ENCODE results near the gene CLCN1.

Gene CLCN1

DNA sequence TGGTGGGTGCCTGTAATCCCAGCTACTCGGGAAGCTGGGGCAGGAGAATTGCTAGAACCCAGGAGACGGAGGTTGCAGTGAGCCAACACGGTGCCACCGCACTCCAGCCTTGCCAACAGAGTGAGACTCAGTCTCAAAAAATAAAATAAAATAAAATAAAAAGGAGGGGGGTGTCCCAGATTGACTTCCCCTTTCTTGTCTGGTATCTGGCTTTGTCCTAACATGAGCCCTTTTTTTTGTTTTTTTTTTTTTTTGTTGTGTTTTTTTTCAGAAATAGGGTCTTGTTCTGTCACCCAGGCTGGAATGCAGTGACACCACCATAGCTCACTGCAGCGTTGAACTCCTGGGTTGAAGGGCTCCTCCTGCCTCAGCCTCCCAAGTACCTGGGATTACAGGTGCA lies 23.0 kb upstream of the CLCN1 start:
- DNase-seq (ENCODE audit: low read depth in 3 of 3) = no peak

DNA sequence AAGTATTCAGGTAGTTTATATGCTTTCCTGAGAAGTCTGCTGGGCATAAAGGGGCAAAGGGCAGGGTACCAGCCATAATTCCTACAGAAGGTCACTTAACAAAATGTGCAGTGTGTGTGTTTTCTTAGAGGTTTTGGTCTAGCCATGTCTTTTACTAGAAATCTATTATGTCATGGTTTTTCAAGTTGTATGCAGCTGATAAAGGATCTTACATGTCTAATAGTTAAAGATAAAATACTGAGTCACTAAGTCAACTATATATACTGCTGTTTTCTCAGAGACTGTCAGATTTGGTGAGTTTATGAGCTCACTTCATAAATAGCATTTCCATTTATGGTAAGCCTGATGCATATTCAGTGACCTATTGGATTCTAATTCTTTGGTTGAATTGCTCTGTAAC lies 20.0 kb upstream of the CLCN1 start:
- no peak for DNase-seq (ENCODE audit: low read depth in 3 of 3)

DNA sequence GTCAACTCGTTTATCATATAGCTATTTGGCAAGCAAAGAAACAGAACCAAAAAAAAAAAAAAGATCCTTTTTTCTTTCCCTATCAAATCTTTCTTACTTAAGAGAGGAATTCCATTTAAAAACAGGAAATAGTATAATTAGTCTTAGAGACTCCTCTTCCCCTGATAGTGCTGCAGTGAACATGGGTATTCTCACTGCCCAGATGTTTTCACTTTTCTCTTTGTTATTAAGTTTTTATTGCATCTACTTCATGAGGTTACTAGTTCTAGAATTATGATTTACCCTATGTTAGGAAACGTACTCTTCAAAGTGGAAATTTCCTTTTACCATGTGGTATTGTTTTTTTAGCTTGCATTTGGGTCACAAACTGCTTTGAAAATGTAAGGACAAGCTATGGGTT lies 19.2 kb upstream of the CLCN1 start:
- no peak for DNase-seq (ENCODE audit: low read depth in 3 of 3)

DNA sequence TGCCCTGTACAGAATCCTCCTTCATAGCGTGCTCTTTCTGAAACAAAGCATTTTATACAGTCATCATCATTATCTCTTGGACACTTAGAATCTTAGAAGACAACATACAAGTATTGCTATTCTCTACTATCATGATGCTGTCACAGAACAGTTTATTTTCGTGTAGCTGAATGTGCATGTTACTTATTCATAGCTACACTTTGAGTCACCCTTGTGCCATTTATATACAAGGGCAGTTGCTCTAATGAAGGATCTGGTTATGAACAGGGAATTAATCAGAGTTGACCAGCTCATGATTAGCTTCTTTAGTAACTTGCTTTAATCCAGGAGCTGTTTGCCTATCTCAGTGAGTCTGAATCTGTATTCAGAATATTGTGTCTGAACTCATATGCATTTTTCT lies 16.6 kb upstream of the CLCN1 start:
- DNase-seq (ENCODE audit: low read depth in 3 of 3) = no peak

DNA sequence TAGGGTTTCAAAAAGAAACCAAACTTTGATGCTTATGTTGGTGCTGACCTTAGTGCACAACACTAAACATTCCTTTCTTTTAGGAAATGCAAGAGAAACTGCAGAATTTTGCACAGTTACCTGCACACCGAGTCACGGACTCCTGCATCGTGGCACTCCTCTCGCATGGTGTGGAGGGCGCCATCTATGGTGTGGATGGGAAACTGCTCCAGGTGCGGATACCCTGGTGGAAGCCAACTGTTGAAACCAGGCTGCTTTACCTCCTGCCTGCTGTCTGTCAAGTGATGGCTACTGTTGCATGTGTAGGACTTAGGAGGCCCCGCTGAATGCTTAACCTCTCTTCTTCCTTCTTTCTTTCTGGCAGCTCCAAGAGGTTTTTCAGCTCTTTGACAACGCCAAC lies 16.1 kb upstream of the CLCN1 start:
- peak in 2 of 3 experiments; percentile 22 to 51 for DNase-seq (ENCODE audit: low read depth in 3 of 3)

DNA sequence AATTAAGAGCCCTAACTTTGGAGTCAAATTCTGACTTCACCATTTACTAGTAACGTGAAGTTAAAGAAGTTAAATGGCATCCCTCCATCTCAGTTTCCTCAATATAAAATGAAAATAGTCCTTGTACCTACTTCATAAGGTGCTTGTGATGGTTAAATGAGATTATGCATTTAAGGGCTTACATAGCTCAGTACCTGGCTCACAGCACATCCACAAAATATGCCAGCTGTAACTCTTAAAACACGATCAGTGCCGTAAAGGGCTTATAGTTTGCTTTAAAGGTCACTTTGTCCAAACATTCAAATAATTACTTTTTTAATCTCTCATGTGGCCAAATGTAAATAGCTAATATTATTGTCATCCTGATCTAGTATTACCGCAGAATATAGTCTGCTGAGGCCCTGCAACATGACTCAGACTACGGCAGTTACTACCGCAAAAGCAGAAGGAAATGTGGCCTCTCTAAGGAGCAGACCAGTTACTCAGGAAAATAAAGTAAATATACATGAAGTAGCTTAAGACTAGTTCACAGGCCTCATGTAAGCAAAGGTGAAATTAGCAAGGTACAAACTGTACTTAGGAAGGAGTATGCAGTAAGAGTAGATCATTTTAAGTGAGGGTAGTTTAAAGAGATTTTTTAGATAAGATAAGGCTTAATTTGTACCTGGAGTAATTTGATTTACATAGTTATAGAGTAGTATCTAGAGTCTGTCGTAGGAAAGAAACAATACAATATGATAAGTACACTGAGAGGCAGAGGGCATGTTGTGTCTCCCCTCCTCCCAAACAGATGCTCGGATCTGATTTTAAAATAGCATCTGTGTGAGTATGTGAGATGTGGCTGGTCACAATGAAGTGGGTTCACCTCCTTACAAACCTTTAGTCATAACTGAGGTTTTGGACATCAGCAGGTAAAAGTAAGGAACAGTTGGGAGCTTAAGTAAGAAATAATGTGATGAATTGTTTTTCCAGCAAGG lies 14.7 kb upstream of the CLCN1 start:
- DNase-seq (ENCODE audit: low read depth in 3 of 3) = no peak

DNA sequence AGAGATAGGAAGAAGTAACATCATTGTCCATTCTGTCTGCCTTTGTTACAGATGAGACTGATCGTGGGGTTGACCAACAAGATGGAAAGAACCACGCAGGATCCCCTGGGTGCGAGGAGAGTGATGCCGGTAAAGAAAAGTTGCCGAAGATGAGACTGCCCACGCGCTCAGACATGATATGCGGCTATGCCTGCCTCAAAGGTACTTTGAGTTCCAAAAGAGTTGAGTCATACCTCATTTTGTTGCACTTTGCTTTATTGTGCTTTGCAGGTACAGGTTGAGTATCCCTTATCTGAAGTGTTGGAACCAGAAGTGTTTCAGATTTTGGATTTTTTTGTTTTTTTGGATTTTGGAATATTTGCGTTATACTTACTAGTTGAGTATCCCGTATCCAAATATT lies 12.2 kb upstream of the CLCN1 start:
- DNase-seq (ENCODE audit: low read depth in 3 of 3) = no peak

DNA sequence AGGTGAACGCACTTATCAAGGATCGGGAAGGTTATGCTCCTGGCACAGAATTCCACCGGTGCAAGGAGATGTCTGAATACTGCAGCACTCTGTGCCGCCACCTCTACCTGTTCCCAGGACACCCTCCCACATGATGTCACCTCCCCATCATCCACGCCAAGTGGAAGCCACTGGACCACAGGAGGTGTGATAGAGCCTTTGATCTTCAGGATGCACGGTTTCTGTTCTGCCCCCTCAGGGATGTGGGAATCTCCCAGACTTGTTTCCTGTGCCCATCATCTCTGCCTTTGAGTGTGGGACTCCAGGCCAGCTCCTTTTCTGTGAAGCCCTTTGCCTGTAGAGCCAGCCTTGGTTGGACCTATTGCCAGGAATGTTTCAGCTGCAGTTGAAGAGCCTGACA lies 11.0 kb upstream of the CLCN1 start:
- no peak for DNase-seq (ENCODE audit: low read depth in 3 of 3)

DNA sequence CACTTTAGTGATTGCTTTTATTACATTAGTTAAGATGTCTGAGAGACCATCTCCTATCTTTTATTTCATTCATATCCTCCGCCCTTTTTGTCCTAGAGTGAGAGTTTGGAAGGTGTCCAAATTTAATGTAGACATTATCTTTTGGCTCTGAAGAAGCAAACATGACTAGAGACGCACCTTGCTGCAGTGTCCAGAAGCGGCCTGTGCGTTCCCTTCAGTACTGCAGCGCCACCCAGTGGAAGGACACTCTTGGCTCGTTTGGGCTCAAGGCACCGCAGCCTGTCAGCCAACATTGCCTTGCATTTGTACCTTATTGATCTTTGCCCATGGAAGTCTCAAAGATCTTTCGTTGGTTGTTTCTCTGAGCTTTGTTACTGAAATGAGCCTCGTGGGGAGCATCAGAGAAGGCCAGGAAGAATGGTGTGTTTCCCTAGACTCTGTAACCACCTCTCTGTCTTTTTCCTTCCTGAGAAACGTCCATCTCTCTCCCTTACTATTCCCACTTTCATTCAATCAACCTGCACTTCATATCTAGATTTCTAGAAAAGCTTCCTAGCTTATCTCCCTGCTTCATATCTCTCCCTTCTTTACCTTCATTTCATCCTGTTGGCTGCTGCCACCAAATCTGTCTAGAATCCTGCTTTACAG lies 10.4 kb upstream of the CLCN1 start:
- peak; percentile 39 to 69 (median 46) for DNase-seq (ENCODE audit: low read depth in 3 of 3)

DNA sequence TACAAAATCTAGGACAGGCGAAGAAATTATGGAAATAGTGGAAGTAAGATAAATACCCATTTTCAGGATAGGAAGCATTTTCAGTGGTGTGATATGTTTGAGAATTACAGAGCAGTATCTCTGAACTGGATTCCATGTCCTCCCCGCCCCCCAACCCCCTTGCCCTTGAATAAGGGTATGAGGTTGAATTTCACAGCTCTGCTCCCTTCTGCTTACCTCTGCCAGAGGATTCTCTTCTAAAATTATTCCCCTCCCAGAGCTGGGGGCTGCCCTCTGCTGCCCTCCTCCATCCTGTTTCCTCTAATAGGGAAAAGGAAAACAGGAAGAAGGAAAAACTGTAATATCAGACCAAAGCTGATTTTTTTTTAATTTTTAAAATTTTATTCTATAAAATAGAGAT lies 7.3 kb upstream of the CLCN1 start:
- no peak for DNase-seq (ENCODE audit: low read depth in 3 of 3)

DNA sequence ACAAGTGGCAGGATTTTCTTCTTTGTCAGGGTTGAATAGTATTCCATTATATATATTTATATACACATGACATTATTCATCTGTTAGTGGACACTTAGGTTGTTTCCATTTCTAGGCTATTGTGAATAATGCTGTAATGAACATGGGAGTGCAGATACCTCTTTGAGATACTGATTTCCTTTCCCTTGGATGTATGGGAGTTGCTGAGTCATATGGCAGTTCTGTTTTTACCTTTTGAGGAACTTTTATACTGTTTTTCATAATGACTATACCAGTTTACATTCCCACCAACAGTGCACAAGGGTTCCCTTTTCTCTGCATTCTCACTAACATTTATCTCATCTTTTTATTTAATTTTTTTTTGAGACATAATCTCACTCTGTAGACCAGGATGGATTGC lies 1.8 kb upstream of the CLCN1 start:
- no peak for DNase-seq (ENCODE audit: low read depth in 3 of 3)

DNA sequence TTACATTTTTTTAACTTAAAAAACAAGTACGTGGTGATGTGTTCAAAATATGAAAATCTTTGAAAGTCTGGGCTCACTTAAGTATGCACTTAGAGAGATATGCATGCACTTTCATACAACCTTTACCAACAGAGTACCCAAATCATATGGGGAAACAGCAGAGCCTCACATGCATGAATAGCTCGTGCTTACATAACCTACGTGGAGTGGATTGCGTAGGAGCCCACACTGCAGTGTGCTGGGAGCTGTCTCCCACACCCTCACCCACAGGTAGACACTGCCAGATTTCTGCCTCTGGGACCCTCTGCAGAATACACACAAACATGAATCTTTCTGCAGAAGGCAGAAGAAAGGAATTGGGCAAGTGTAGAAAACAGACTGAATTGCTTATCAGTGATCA lies 581 bp downstream of the CLCN1 start:
- DNase-seq (ENCODE audit: low read depth in 3 of 3) = no peak

DNA sequence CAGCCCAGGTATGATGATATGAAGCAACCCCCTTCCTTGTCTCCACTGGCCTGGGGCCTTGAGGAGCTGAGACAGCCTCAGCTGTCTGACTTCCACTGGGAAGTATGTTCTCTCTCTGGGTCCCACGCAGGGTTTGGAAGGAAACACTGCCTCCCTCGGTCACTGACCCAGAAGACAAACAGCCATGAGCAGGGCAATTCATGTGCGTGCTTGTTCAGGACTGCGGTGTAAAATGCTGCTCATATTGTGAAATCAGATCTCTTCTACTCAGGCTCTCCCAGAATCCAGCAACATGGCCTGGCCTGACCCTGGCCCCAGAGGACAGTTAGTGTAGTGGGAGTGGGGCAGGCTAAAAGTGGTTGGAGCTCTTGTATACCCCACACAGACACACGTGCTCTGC lies 2.8 kb downstream of the CLCN1 start:
- DNase-seq (ENCODE audit: low read depth in 3 of 3) = no peak

DNA sequence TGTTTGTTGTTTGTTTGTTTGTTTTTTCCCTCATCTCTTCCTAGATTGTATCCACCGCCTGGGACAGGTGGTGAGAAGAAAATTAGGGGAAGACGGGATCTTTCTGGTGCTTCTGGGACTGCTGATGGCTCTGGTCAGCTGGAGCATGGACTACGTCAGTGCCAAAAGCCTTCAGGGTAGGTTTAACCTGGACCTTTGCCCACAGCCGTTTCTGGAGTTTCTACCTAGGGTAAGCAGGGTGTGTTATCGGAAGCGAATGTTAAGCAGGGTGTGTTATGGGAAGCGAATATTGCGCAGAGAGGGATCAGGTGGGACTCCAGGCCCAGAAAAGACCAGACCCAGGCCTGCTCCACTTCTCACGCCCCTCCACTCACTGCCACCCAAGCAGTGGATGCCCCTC lies 4.7 kb downstream of the CLCN1 start:
- no peak for DNase-seq (ENCODE audit: low read depth in 3 of 3)

DNA sequence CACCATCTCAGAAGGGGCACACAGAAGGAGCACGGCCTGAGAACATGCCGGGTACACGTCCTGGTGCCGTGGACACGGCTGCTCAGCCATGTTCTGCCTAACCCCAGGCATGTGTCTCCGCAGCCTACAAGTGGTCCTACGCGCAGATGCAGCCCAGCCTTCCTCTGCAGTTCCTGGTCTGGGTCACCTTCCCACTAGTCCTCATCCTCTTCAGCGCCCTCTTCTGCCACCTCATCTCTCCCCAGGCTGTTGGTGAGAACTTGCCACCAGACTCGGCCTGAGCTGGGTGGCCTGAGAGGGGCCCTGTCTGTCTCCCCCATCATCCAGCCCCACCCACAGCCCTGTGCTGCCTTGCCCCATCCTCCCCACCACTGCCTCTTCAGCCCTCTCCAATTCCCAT lies 5.3 kb downstream of the CLCN1 start:
- no peak for DNase-seq (ENCODE audit: low read depth in 3 of 3)

DNA sequence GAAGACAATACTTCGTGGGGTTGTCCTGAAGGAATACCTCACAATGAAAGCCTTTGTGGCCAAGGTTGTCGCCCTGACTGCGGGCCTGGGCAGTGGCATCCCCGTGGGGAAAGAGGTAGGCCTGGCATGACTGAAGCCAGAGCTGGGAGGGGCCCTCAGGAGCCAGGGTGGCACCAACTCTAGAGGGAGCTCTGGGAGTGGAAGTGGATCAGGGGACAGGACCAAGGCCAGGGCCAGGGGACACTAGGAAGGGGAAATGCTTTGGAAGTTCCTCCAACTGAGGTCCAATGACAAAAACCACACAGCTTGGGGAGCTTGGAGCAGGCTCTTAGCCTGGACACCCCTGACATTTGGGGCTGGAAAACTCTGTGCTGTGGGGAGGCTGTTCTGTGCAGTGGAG lies 5.8 kb downstream of the CLCN1 start:
- no peak for DNase-seq (ENCODE audit: low read depth in 3 of 3)

DNA sequence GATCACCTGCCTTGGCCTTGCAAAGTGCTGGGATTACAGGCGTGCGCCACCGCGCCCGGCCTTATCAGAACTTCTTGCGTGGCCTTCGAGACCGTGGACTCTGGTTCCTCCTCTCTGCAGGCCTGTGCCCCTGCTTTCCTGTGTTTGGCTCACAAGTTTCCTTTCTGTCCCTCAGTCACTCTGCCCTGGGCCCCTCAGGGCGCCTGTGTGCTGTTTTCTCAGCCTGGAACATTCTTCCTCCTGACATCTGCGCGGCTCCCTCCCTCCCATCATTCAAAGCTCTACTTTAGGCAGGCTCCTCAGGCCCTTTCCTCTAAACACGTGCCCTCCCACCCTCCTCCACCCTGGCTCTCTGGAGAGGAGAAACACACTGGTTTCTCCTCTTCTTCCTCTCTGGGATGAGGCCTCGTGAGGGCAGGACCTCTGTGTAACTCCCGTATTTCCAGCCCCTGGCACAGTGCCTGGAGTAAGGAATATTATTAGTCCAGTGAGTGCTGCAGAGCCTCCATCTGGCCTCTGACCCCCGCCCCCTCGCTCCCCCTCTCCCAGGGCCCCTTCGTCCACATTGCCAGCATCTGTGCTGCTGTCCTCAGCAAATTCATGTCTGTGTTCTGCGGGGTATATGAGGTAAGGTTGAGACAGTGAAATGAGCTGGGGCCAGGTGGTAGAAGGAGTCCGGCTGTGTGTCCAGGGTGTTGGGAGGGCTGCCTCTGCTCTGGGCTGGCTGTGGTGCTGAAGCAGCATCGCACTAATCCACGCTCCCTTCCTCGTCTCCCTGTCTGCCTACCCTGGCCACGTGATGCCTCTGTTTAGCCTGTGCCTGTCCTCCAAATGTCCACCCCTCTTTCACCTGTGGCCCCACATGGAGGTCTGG lies 7.1 kb downstream of the CLCN1 start:
- no peak for DNase-seq (ENCODE audit: low read depth in 3 of 3)

DNA sequence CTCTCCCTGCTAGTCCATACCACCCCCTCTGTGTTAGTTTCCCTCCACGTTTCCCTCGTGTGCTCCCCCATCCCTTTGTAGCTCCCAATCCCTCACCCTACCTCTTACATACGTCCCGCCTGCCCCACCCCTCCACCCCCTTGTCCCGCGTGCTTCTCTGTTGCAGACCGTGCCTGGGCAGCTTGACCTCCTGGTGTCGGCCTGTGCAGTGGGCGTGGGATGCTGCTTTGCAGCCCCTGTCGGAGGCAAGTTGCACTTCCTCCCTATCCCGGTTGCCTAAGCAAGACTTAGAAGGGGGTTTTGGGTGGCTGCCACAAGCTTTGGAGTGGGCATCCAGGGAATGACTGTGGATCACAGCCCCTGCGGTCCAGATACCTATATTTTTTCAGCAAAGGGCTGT lies 7.7 kb downstream of the CLCN1 start:
- DNase-seq (ENCODE audit: low read depth in 3 of 3) = no peak

DNA sequence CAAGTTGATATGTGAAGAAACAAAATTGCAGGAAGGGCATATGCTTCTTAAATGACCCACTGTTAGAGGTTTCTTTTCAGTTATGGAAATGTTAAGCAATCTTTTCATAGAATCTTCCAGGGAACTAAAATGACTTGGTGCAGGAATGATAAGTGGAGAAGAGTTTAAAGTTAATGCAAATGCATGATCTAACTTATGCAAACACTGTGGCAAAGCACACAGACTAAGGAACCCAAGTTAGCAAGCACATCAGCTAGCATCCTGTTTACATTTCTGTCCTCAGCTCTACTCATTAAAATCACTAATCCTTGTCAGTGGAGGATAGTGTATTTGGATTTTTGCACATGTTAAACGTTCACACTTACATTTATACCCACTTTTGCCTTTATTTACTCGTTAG lies 9.3 kb downstream of the CLCN1 start:
- DNase-seq (ENCODE audit: low read depth in 3 of 3) = no peak

DNA sequence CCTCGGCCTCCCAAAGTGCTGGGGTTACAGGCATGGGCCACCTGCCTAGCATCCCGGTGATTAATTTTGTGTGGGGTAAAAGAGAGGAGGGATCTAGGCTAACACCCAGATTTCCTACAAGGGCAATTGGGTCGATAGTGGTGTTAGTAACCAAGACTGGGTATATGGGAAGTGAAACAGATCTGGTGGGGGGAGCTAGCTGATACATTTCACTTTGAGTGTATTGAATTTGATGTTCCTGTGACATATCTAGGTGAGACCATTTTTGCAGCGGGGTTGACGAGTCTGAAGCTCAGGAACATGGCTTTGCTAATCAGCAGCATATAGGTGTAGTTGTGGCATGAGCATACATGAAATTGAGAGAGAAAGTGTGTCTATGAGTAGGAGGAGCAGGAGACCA lies 12.0 kb downstream of the CLCN1 start:
- no peak for DNase-seq (ENCODE audit: low read depth in 3 of 3)

DNA sequence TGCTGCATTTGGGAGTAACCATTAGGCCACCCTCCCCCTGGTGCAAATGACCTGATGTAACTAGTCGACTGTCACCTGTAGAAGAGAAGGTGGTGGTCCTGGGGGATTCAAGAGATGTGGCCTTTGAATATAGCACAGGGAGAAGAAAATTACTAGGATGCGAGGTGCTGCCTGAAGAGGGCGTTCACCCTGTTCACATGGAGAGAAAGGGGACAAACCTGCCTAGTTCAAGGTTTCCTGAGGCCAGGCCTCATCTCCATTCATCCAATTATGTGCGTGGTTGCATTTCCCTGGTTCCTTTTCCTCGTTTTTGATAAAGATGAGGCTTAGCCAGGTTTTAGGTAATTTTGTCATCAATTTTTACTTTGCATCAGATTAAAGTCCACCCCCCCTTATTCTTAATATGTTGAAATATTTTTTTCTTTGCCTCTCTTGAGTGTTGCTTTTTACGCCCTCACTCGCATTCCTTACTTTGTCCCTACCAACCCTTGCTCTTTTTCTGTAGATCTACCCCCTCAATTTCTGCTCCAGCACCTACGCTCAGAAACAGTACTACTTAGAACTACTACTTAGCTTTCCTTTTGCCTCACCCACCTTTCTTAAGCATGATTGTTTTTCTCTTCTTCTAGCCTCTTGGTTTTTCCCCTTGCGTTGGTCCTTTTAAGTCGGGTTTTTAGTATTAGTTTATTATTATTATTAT lies 13.7 kb downstream of the CLCN1 start:
- DNase-seq (ENCODE audit: low read depth in 3 of 3) = no peak
